GM23338 (cell line): Measurements from ENCODE around the gene IL36B. TPM values are rescaled to one million over a fixed set of nuclear protein-coding genes. Genes with fewer than 3 reads are reported as not detected.

Experiments
- ATAC-seq: fragments of 200-7000 bp; cut with Tn5 transposase; 3 replicates; pipeline ENCODE4 v1.9.1; 2020
- DNase-seq: peaks from one replicate; pipeline ENCODE4 v3.0.0-alpha.2; 2015; ENCODE audit warnings: low spot score
- H2AFZ ChIP-seq: fragments of 200-600 bp; sonication (generic); 2 replicates; pipeline ENCODE4 v1.8.0; 2016; ENCODE audit warnings: antibody characterized with exemption, mild to moderate bottlenecking, moderate library complexity
- H3F3A ChIP-seq: fragments of 200-600 bp; sonication (generic); replicated peaks from 2 replicates; pipeline ENCODE4 v1.8.0; 2017; ENCODE audit warnings: antibody characterized with exemption, mixed run types, low read depth
- H3K27ac ChIP-seq: fragments of 200-600 bp; sonication (generic); 2 replicates; pipeline ENCODE4 v1.6.1; 2016; ENCODE audit warnings: low read depth
- H3K27me3 ChIP-seq: fragments of 200-600 bp; sonication (generic); 2 replicates; pipeline ENCODE4 v1.8.0; 2016; ENCODE audit warnings: mild to moderate bottlenecking, mixed run types, moderate library complexity; ENCODE audit not compliant: insufficient read depth
- H3K36me3 ChIP-seq: fragments of 200-600 bp; sonication (generic); 2 replicates; pipeline ENCODE4 v1.8.0; 2016; ENCODE audit warnings: mild to moderate bottlenecking; ENCODE audit not compliant: insufficient read depth
- H3K4me1 ChIP-seq: fragments of 200-600 bp; sonication (generic); 2 replicates; pipeline ENCODE4 v1.8.0; 2016; ENCODE audit warnings: mild to moderate bottlenecking, moderate library complexity; ENCODE audit not compliant: insufficient read depth
- H3K4me2 ChIP-seq: fragments of 200-600 bp; sonication (generic); 2 replicates; pipeline ENCODE4 v1.7.1; 2017; ENCODE audit warnings: mixed run types
- H3K4me3 ChIP-seq: fragments of 200-600 bp; sonication (generic); 2 replicates; pipeline ENCODE4 v1.6.1; 2016; ENCODE audit warnings: mixed run types
- H3K79me2 ChIP-seq: fragments of 200-600 bp; sonication (generic); replicated peaks from 2 replicates; pipeline ENCODE4 v1.8.0; 2017; ENCODE audit warnings: mild to moderate bottlenecking; ENCODE audit not compliant: insufficient read depth
- H3K9me2 ChIP-seq: fragments of 200-600 bp; sonication (generic); 2 replicates; pipeline ENCODE4 v1.8.0; 2017; ENCODE audit not compliant: insufficient read depth
- H4K20me1 ChIP-seq: fragments of 200-600 bp; sonication (generic); replicated peaks from 2 replicates; pipeline ENCODE4 v1.8.0; 2017; ENCODE audit warnings: mild to moderate bottlenecking; ENCODE audit not compliant: insufficient read depth
- H3K27ac Mint-ChIP-seq: 2 replicates; pipeline ENCODE4 v1.8.0; 2020; ENCODE audit warnings: inconsistent platforms, mild to moderate bottlenecking, moderate library complexity, mixed read lengths
- H3K27me3 Mint-ChIP-seq: 3 replicates; pipeline ENCODE4 v1.8.0; 2022; ENCODE audit warnings: low read depth, mild to moderate bottlenecking, moderate library complexity, mixed read lengths, inconsistent platforms; ENCODE audit not compliant: insufficient read depth, poor library complexity
- H3K36me3 Mint-ChIP-seq: 3 replicates; pipeline ENCODE4 v1.8.0; 2021; ENCODE audit warnings: low read depth, mild to moderate bottlenecking, inconsistent platforms, moderate library complexity, mixed read lengths
- H3K4me1 Mint-ChIP-seq: 3 replicates; pipeline ENCODE4 v1.8.0; 2020; ENCODE audit warnings: mild to moderate bottlenecking, inconsistent platforms, mixed read lengths
- H3K4me3 Mint-ChIP-seq: 3 replicates; pipeline ENCODE4 v1.8.0; 2021; ENCODE audit warnings: moderate library complexity, mild to moderate bottlenecking, inconsistent platforms, mixed read lengths
- H3K9me3 Mint-ChIP-seq: 3 replicates; pipeline ENCODE4 v1.8.0; 2020; ENCODE audit warnings: moderate library complexity, mild to moderate bottlenecking, inconsistent platforms, mixed read lengths
- CREB1 ChIP-seq: fragments of 250-450 bp; sonication (Bioruptor Pico); IDR thresholded peaks from 2 replicates; pipeline ENCODE4 v1.5.0; 2020; ENCODE audit warnings: low read depth, mild to moderate bottlenecking, moderate library complexity
- EZH2phosphoT487 ChIP-seq: fragments of 200-600 bp; sonication (generic); IDR thresholded peaks from one replicate; pipeline ENCODE4 v1.8.1; 2018; ENCODE audit warnings: antibody characterized with exemption; ENCODE audit not compliant: unreplicated experiment
- JUNB ChIP-seq: IDR thresholded peaks from one replicate; pipeline ENCODE4 v1.6.1; 2016; ENCODE audit warnings: antibody characterized with exemption; ENCODE audit not compliant: unreplicated experiment
- STAT1 ChIP-seq: IDR thresholded peaks from one replicate; pipeline ENCODE4 v1.6.1; 2016; ENCODE audit warnings: antibody characterized with exemption; ENCODE audit not compliant: unreplicated experiment
- ZNF331 ChIP-seq: fragments of 250-450 bp; sonication (Bioruptor Pico); IDR thresholded peaks from 2 replicates; pipeline ENCODE4 v1.5.0; 2020; ENCODE audit warnings: low read depth, mild to moderate bottlenecking, moderate library complexity
- polyA plus RNA-seq: library from polyadenylated mRNA; unstranded; fragments of >200 nt; fragmentation: Nextera tagmentation; extraction: Ambion mirVana; gene quantifications from 2 replicates; pipeline ENCODE4 v1.2.1, GENCODE V29; 2016
- total RNA-seq: library from RNA; depleted of rRNA; stranded (reverse); fragments of >200 nt; shearing (Covaris generic); gene quantifications from 2 replicates; pipeline ENCODE4 v1.2.3, GENCODE V29; 2014
- TF ChIP-seq, protein P1 (sequence below), 2 experiments: fragments of 200-600 bp in 1 of 2; sonication (generic) in 1 of 2; conservative IDR thresholded peaks; 2 replicates each; pipeline versions ENCODE4 v1.5.1 to v1.6.1; 2016 to 2017; ENCODE audit warnings: antibody characterized with exemption in 2 of 2, low read depth in 2 of 2, mild to moderate bottlenecking in 2 of 2, moderate library complexity in 1 of 2
- TF ChIP-seq, protein P2 (sequence below): IDR thresholded peaks from 2 replicates; pipeline ENCODE4 v1.6.1; 2016; ENCODE audit warnings: antibody characterized with exemption
- TF ChIP-seq, protein P3 (sequence below): fragments of 250-450 bp; sonication (Bioruptor Pico); IDR thresholded peaks from 2 replicates; pipeline ENCODE4 v1.5.0; 2020; ENCODE audit warnings: mild to moderate bottlenecking, moderate library complexity

The IL36B gene
- total and polyA plus RNA-seq, 2 experiments from 2014 or later, result not detected

DNA sequence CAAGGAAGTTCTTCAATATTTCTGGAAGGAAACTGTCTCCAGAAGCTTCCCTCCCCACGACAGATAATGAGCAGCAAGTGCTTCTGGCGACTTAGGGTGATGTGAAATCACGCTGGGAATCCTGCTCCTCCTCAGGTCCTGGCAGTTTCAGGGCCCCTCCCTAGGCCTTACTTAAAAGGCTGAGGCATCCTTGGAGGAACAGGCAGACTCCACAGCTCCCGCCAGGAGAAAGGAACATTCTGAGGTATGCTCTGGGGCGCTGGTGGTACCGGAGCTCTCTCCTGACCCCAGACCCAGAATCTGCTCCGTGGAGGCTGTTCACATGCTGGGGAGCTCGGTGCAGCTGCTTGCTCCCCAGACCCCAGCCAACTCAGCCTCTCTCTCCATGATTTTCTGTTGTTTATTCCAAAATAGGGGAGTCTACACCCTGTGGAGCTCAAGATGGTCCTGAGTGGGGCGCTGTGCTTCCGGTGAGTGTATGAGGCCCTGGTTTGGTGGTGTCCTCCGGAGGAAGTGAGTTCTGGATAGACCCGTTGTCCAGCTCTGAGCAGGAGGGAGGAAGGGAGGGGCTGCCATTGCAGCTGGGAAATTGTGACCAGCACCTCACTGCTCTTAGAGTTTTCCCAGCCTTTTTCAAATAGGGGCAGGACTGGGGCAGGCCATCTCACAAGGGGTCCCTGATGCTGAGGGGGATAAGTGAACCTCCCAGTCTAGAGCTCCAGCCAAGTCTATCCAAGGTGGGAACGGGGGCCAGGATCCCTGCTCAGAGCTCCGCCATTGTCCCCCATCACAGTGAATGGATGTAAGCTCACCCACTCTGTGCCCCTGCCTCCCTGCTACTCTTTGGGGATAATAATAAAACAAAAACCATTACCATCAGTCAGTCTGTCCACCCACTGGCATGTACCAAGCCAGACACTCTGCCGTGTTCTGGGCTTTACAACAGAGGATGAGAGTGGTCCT lies 6.6 kb upstream of the IL36B start, which contains the start of gene IL36RN:
Gene IL36RN (plus strand): TSS at position 201 of the 963 bp plus-strand sequence. CDS start 241 bp downstream, at position 442.
- no peaks in the 10 kb centered on the region for H3F3A ChIP-seq
- H3K36me3 Mint-ChIP-seq, result peaks cover 12% of the 10 kb centered on the region
- no peak within 1 kb of the TSS for H2AFZ ChIP-seq
- no peaks in the 10 kb centered on the region for H3K36me3 ChIP-seq
- no peak within 1 kb of the TSS for H3K27ac ChIP-seq
- no peaks in the 10 kb centered on the region for H3K79me2 ChIP-seq
- no peak within 1 kb of the TSS for H3K4me3 Mint-ChIP-seq
- H3K4me2 ChIP-seq, result no peak within 1 kb of the TSS
- H3K27ac Mint-ChIP-seq, result no peak within 1 kb of the TSS
- H3K9me2 ChIP-seq, result no peaks in the 10 kb centered on the region
- DNase-seq (no peak), ATAC-seq (no peak)
- H3K27me3 Mint-ChIP-seq, result peaks cover 9% of the 10 kb centered on the region
- no peak within 1 kb of the TSS for H3K4me3 ChIP-seq
- TF ChIP-seq, protein P1, sequence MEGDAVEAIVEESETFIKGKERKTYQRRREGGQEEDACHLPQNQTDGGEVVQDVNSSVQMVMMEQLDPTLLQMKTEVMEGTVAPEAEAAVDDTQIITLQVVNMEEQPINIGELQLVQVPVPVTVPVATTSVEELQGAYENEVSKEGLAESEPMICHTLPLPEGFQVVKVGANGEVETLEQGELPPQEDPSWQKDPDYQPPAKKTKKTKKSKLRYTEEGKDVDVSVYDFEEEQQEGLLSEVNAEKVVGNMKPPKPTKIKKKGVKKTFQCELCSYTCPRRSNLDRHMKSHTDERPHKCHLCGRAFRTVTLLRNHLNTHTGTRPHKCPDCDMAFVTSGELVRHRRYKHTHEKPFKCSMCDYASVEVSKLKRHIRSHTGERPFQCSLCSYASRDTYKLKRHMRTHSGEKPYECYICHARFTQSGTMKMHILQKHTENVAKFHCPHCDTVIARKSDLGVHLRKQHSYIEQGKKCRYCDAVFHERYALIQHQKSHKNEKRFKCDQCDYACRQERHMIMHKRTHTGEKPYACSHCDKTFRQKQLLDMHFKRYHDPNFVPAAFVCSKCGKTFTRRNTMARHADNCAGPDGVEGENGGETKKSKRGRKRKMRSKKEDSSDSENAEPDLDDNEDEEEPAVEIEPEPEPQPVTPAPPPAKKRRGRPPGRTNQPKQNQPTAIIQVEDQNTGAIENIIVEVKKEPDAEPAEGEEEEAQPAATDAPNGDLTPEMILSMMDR (conservative IDR thresholded peaks at IDR 0.05; ENCODE audit: low read depth in 2 of 2), result 0 out of 4 replicates have a peak, but pooled peaks of 1 of the 2 experiments have one; percentile 6
- TF ChIP-seq, protein P2, sequence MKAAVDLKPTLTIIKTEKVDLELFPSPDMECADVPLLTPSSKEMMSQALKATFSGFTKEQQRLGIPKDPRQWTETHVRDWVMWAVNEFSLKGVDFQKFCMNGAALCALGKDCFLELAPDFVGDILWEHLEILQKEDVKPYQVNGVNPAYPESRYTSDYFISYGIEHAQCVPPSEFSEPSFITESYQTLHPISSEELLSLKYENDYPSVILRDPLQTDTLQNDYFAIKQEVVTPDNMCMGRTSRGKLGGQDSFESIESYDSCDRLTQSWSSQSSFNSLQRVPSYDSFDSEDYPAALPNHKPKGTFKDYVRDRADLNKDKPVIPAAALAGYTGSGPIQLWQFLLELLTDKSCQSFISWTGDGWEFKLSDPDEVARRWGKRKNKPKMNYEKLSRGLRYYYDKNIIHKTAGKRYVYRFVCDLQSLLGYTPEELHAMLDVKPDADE, result no peak
- H3K27me3 ChIP-seq, result no peaks in the 10 kb centered on the region
- peaks cover 35% of the 10 kb centered on the region for H3K9me3 Mint-ChIP-seq
- no peaks in the 10 kb centered on the region for H4K20me1 ChIP-seq
- H3K4me1 Mint-ChIP-seq, result peaks cover 6% of the 10 kb centered on the region; the same call in 1 of the 3 replicates
- H3K4me1 ChIP-seq, result no peaks in the 10 kb centered on the region

DNA sequence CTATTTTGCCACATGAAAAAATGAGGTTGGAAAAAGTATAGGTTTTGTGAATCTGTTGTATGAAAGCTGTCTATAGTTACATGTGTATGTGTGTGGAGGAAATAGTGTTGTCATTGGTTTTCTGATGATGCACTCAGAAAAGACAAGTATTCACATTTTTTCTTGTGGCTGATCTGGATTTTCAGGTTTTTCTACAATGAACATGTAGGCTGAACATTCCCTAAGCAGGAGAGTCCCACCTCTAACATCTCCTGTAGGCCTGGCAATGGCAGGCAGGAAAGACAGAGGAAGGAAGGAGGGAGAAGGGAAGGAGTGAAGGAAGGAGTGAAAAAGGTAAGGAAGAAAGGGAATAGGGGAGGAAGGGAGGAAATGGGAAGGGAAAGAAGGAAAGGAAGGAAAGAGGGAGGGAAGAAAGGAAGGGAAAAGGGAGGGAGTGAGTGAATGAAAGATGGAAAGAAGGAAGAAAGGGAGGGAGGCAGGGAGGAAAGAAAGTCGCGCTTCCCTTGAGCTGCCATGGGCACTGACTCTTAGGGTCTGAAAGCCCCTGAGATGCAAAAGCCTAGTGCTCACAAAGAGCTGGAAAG lies 5.8 kb upstream of the IL36B start:
- Mint-ChIP-seq H3K36me3 (peaks cover 12% of the 10 kb centered on the region), H3K4me3 (no peak overlapping the region), H3K4me1 (peaks cover 6% of the 10 kb centered on the region; the same call in 1 of the 3 replicates), H3K9me3 (peaks cover 39% of the 10 kb centered on the region), H3K27ac (no peak overlapping the region), H3K27me3 (peaks cover 9% of the 10 kb centered on the region)
- Histone ChIP-seq H3K27me3 (no peaks in the 10 kb centered on the region), H3F3A (no peaks in the 10 kb centered on the region), H3K4me2 (no peak overlapping the region), H3K4me3 (no peak overlapping the region), H2AFZ (no peak overlapping the region), H3K79me2 (no peaks in the 10 kb centered on the region), H3K27ac (no peak overlapping the region), H4K20me1 (no peaks in the 10 kb centered on the region), H3K9me2 (no peaks in the 10 kb centered on the region), H3K4me1 (no peaks in the 10 kb centered on the region), H3K36me3 (no peaks in the 10 kb centered on the region)
- no peak for DNase-seq
- ATAC-seq, result no peak
- TF ChIP-seq CREB1 (CRISPR knock-in tag) (no peak), EZH2phosphoT487 (no peak), JUNB (no peak), STAT1 (no peak), ZNF331 (no peak)
- TF ChIP-seq, protein P3, sequence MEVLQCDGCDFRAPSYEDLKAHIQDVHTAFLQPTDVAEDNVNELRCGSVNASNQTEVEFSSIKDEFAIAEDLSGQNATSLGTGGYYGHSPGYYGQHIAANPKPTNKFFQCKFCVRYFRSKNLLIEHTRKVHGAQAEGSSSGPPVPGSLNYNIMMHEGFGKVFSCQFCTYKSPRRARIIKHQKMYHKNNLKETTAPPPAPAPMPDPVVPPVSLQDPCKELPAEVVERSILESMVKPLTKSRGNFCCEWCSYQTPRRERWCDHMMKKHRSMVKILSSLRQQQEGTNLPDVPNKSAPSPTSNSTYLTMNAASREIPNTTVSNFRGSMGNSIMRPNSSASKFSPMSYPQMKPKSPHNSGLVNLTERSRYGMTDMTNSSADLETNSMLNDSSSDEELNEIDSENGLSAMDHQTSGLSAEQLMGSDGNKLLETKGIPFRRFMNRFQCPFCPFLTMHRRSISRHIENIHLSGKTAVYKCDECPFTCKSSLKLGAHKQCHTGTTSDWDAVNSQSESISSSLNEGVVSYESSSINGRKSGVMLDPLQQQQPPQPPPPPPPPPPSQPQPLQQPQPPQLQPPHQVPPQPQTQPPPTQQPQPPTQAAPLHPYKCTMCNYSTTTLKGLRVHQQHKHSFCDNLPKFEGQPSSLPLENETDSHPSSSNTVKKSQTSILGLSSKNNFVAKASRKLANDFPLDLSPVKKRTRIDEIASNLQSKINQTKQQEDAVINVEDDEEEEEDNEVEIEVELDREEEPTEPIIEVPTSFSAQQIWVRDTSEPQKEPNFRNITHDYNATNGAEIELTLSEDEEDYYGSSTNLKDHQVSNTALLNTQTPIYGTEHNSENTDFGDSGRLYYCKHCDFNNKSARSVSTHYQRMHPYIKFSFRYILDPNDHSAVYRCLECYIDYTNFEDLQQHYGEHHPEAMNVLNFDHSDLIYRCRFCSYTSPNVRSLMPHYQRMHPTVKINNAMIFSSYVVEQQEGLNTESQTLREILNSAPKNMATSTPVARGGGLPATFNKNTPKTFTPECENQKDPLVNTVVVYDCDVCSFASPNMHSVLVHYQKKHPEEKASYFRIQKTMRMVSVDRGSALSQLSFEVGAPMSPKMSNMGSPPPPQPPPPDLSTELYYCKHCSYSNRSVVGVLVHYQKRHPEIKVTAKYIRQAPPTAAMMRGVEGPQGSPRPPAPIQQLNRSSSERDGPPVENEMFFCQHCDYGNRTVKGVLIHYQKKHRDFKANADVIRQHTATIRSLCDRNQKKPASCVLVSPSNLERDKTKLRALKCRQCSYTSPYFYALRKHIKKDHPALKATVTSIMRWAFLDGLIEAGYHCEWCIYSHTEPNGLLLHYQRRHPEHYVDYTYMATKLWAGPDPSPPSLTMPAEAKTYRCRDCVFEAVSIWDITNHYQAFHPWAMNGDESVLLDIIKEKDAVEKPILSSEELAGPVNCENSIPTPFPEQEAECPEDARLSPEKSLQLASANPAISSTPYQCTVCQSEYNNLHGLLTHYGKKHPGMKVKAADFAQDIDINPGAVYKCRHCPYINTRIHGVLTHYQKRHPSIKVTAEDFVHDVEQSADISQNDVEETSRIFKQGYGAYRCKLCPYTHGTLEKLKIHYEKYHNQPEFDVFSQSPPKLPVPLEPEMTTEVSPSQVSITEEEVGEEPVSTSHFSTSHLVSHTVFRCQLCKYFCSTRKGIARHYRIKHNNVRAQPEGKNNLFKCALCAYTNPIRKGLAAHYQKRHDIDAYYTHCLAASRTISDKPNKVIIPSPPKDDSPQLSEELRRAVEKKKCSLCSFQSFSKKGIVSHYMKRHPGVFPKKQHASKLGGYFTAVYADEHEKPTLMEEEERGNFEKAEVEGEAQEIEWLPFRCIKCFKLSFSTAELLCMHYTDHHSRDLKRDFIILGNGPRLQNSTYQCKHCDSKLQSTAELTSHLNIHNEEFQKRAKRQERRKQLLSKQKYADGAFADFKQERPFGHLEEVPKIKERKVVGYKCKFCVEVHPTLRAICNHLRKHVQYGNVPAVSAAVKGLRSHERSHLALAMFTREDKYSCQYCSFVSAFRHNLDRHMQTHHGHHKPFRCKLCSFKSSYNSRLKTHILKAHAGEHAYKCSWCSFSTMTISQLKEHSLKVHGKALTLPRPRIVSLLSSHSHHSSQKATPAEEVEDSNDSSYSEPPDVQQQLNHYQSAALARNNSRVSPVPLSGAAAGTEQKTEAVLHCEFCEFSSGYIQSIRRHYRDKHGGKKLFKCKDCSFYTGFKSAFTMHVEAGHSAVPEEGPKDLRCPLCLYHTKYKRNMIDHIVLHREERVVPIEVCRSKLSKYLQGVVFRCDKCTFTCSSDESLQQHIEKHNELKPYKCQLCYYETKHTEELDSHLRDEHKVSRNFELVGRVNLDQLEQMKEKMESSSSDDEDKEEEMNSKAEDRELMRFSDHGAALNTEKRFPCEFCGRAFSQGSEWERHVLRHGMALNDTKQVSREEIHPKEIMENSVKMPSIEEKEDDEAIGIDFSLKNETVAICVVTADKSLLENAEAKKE (CRISPR knock-in tag), result no peak
- TF ChIP-seq, protein P2, result no peak
